HAP-1 (cell line): ENCODE results near the gene THADA.
"Not testable (repeated sequence)": the region's sequence is repeated elsewhere in the genome, so short reads cannot be mapped to it uniquely, and the experiment has no call there.

Experiments used
- DNase-seq, 2 experiments: peaks; one replicate each; pipeline ENCODE4 v3.0.0-alpha.2; 2016 to 2020; ENCODE audit warnings: low spot score in 2 of 2
- H3K27me3 ChIP-seq: fragments of 250-450 bp; sonication (Bioruptor Pico); 2 replicates; pipeline ENCODE4 v1.5.1; 2020; ENCODE audit warnings: low read depth, mild to moderate bottlenecking, moderate library complexity
- H3K36me3 ChIP-seq: fragments of 250-450 bp; sonication (Bioruptor Pico); replicated peaks from 2 replicates; pipeline ENCODE4 v1.5.1; 2020; ENCODE audit warnings: mild to moderate bottlenecking
- H3K4me1 ChIP-seq: fragments of 250-450 bp; sonication (Bioruptor Pico); 2 replicates; pipeline ENCODE4 v1.5.1; 2020; ENCODE audit warnings: mild to moderate bottlenecking
- H3K4me3 ChIP-seq: fragments of 250-450 bp; sonication (Bioruptor Pico); 2 replicates; pipeline ENCODE4 v1.5.1; 2020; ENCODE audit warnings: mild to moderate bottlenecking, moderate library complexity
- H3K9me3 ChIP-seq: fragments of 250-450 bp; sonication (Bioruptor Pico); 2 replicates; pipeline ENCODE4 v1.5.1; 2020; ENCODE audit warnings: mild to moderate bottlenecking, moderate library complexity
- in situ Hi-C: fragments of 300-500 bp; cut with MboI; formaldehyde crosslinking; loops from 3 replicates; pipeline ENCODE4 v1.14.3; 2020; ENCODE audit warnings: low sequenced_read_pairs, inconsistent platforms, mixed read lengths

The THADA gene

GRCh38 chr2:43190311-43191052 lies 405.4 kb downstream of the THADA start:
- H3K4me3 ChIP-seq, result no peak overlapping the region
- no peaks in the 10 kb centered on the region for H3K9me3 ChIP-seq
- H3K36me3 ChIP-seq, result no peaks in the 10 kb centered on the region
- no peaks in the 10 kb centered on the region for H3K27me3 ChIP-seq
- DNase-seq, result no peak
- in situ Hi-C loops, result no loop called here
- H3K4me1 ChIP-seq, result no peaks in the 10 kb centered on the region

GRCh38 chr2:43189861-43190260 lies 406.0 kb downstream of the THADA start:
- H3K36me3 ChIP-seq, H3K9me3 ChIP-seq, H3K27me3 ChIP-seq, in situ Hi-C loops, H3K4me3 ChIP-seq, H3K4me1 ChIP-seq, DNase-seq: not testable (repeated sequence)

- Histone ChIP-seq H3K4me1 (no peaks in the 10 kb centered on the region), H3K36me3 (no peaks in the 10 kb centered on the region), H3K9me3 (no peaks in the 10 kb centered on the region), H3K4me3 (no peak overlapping the region), H3K27me3 (no peaks in the 10 kb centered on the region)
- no peak for DNase-seq
- in situ Hi-C loops, result no loop called here
These were observed 407.1 kb downstream of the THADA start for GRCh38 chr2:43188561-43189386.

GRCh38 chr2:43186679-43187374 lies 409.0 kb downstream of the THADA start:
- in situ Hi-C loops, result no loop called here
- no peaks in the 10 kb centered on the region for H3K4me1 ChIP-seq

GRCh38 chr2:43186321-43186678 lies 409.5 kb downstream of the THADA start:
- no peak for DNase-seq
- Histone ChIP-seq H3K36me3 (no peaks in the 10 kb centered on the region), H3K9me3 (no peaks in the 10 kb centered on the region), H3K27me3 (no peaks in the 10 kb centered on the region), H3K4me1 (no peaks in the 10 kb centered on the region), H3K4me3 (no peak overlapping the region)
- in situ Hi-C loops, result no loop called here

More at GRCh38 chr2:43186679-43187374, 409.0 kb downstream of the THADA start:
- H3K4me3 ChIP-seq, result no peak overlapping the region
- H3K27me3 ChIP-seq, result no peaks in the 10 kb centered on the region
- DNase-seq, result no peak
- H3K9me3 ChIP-seq, result no peaks in the 10 kb centered on the region
- no peaks in the 10 kb centered on the region for H3K36me3 ChIP-seq

- Histone ChIP-seq H3K9me3 (no peaks in the 10 kb centered on the region), H3K27me3 (no peaks in the 10 kb centered on the region), H3K4me3 (no peak overlapping the region), H3K4me1 (no peaks in the 10 kb centered on the region), H3K36me3 (no peaks in the 10 kb centered on the region)
- in situ Hi-C loops, result no loop called here
- no peak for DNase-seq
These were observed 410.7 kb downstream of the THADA start for GRCh38 chr2:43185146-43185545.

- Histone ChIP-seq H3K9me3 (no peaks in the 10 kb centered on the region), H3K4me1 (no peaks in the 10 kb centered on the region), H3K36me3 (no peaks in the 10 kb centered on the region), H3K27me3 (no peaks in the 10 kb centered on the region), H3K4me3 (no peak overlapping the region)
- in situ Hi-C loops, result no loop called here
- DNase-seq, result no peak
These were observed 411.4 kb downstream of the THADA start for GRCh38 chr2:43184339-43184895.

- DNase-seq, result no peak
- Histone ChIP-seq H3K9me3 (no peaks in the 10 kb centered on the region), H3K27me3 (no peaks in the 10 kb centered on the region), H3K36me3 (no peaks in the 10 kb centered on the region), H3K4me1 (peaks cover 2% of the 10 kb centered on the region; the same call in 1 of the 2 replicates), H3K4me3 (no peak overlapping the region)
- in situ Hi-C loops, result no loop called here
These were observed 412.1 kb downstream of the THADA start for GRCh38 chr2:43183743-43184142.

- no peak overlapping the region for H3K4me3 ChIP-seq
These were observed 414.9 kb downstream of the THADA start for GRCh38 chr2:43180897-43181296.

More at GRCh38 chr2:43180897-43181296, 414.9 kb downstream of the THADA start:
- in situ Hi-C loops, result no loop called here
- no peaks in the 10 kb centered on the region for H3K36me3 ChIP-seq
- H3K4me1 ChIP-seq, result peaks cover 2% of the 10 kb centered on the region; the same call in 1 of the 2 replicates
- no peak for DNase-seq
- H3K9me3 ChIP-seq, result no peaks in the 10 kb centered on the region
- H3K27me3 ChIP-seq, result no peaks in the 10 kb centered on the region
